ENCODE measurements around the gene RAB33A.
"Not testable (repeated sequence)": the region's sequence is repeated elsewhere in the genome, so short reads cannot be mapped to it uniquely, and the experiment has no call there.

Gene RAB33A

GRCh38 chrX:130173190-130173895, 1.6 kb downstream of the RAB33A start:
- no peak for DNase-seq

- no peak for DNase-seq
These were observed 2.4 kb downstream of the RAB33A start for GRCh38 chrX:130174045-130174704.

DNA sequence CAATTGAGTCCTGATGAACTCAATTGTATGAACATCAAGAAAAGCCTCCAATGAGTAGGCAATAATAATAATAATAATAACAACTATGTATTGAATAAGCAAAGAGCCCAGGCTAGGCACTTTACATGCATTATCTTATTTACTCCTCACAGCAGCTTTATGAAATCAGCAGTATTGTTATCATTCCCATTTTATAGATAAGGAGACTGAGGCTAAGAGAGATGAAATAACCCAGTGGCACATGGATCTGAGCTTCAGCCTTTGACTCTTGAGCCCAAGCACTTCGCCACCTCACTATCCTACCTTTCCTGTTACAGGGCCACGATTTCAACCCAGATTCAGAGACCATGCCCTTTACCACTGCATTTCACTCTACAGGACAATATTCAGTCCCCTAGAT, 3.2 kb downstream of the RAB33A start:
- no peak for DNase-seq

DNA sequence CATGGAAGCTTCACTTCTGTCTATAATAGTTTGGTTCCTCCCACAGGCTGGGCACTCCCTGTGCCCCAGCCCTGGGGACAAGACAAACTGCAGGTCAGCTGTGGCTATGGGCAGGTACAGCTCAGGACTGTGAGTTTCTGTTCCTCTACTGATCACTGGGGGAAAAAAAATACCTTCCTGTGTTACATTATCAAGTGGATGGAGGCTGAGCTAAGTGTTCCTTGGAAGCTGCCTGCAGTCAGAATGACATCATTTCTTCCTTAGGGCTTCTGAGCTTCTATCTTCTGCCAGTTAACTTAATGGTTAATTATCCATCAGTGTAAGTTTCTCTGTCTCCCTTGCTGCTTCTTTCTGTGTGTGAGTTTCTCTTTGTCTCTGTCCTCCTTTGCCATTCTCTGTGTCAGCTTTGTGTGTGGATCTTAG, 4.6 kb downstream of the RAB33A start:
- DNase-seq = no peak

GRCh38 chrX:130176942-130177341, 5.2 kb downstream of the RAB33A start:
- no peak for DNase-seq

DNA sequence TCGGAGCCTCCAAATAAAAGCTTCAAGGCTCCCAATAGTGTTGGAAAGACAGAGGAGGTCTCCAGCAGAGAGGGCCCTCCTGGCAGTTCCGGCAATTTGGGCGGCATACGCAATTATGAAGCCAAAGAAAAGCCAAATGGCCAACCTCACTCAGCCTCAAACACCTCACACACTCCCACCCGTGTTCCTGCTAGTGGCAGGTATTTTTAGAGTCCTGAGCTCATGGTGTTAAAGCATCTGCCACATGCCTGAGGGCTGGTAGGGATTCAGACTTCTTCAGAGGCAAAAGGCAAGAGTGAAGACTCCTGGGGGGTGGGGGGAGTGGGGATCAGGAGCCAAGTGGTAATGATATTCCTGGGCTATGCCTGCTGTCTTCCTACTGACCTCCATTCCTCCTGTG, 7.4 kb downstream of the RAB33A start:
- no peak for DNase-seq

GRCh38 chrX:130179579-130180215, 7.9 kb downstream of the RAB33A start:
- DNase-seq = no peak

- DNase-seq = no peak
These were observed 12.4 kb downstream of the RAB33A start for GRCh38 chrX:130184168-130184567.

DNA sequence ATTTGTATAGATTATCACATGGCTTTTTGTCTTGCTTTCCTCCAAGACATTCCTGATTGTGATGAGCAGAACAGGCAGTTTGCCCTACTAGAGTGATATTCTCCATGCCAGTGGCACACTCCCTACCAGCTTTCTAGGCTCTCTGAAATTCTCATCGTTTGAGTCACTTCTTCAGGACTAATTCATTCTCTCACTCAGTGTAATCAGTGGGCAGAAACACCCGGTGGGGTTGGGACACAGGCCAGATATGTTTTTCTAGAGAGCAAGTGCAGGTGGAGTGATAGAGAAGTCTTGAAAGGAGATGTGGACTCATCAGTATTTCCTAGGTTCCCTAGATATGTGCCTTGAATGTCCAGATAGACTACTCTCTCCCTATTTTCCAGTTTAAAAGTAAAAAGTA, 13.1 kb downstream of the RAB33A start:
- no peak for DNase-seq

- no peak for DNase-seq
These were observed 14.9 kb downstream of the RAB33A start for GRCh38 chrX:130186651-130187050.

GRCh38 chrX:130190801-130191200, 19.0 kb downstream of the RAB33A start:
- DNase-seq = no peak

DNA sequence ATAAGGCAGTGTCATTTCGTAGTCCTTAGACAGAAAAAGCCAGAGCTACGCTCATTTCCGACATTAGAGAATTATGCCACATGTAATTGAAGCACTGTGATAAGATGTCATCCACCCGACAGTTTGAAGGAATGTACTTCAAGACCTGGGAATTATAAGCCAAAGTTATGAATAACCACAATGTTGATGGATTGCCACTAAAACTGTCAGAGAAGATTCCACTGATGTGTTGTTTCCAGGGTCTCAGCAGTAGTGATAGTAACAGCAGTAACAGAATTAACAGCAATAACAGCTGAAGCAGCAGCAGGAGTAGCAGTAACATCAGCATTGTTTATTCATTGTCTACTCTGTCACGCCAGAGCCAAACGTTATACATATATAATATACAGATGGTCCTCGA, 24.7 kb downstream of the RAB33A start:
- no peak for DNase-seq

GRCh38 chrX:130197464-130197863, 25.7 kb downstream of the RAB33A start:
- no peak for DNase-seq

GRCh38 chrX:130204647-130205046, 32.9 kb downstream of the RAB33A start:
- no peak for DNase-seq

GRCh38 chrX:130211415-130212186, 39.8 kb downstream of the RAB33A start:
- no peak for DNase-seq

- no peak for DNase-seq
These were observed 40.6 kb downstream of the RAB33A start for GRCh38 chrX:130212371-130212770.

DNA sequence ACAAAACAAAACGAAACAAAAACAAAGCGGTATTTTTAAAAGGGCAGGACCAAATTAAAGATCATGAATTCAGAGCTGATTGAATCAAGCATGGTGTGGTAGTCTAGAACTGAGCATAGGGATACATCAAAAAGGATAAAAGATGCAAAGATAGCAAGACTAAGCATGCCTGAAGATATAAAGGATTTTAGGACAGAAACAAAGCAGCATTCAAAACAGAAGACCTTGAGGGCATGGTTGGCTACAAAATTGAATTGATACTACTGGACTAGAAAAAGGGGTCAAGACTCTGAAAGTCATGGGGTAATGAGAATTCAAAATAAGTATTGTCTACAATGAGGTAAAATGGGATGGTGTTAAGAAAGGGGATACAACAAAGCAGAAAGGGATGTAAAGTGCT, 41.6 kb downstream of the RAB33A start:
- DNase-seq = no peak

- no peak for DNase-seq
These were observed 44.6 kb downstream of the RAB33A start for GRCh38 chrX:130216320-130216719.

DNA sequence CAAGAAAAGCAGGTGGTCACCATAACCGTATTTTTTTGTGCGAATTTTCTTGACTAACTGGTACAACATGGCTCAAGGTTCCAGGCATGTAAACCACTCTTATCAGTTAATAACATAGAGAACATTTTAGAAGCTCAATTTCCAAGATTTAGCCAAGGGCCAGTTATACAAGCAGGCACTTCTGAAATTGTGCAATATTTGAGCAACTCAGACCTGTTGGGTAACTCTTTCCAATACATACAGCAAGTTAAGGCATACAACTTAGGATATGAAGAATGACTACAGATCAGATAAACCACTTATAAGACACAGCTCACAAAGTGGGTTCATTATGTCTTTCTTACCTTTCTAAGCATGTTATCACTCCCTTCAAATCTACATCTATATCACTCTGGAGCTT, 53.0 kb downstream of the RAB33A start:
- no peak for DNase-seq

DNA sequence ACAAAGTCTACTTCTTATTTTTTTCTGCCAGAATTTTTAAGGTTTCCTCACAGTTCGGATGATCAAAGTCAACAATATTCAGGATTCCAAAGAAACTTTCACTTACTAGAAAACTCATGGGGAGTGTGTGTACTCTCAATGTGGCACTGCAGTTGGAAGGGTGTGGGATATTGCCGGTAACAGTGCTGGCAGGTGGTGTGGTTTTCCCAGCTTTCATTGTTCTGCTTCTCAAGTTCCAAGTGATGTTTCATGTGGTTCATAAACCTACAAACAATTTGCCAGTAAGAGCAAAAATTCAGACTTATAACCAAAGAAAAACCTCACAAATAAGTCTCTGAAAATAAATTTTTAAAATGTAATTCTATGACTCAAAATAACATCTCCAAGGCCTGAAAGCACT, 57.1 kb downstream of the RAB33A start:
- DNase-seq = no peak

DNA sequence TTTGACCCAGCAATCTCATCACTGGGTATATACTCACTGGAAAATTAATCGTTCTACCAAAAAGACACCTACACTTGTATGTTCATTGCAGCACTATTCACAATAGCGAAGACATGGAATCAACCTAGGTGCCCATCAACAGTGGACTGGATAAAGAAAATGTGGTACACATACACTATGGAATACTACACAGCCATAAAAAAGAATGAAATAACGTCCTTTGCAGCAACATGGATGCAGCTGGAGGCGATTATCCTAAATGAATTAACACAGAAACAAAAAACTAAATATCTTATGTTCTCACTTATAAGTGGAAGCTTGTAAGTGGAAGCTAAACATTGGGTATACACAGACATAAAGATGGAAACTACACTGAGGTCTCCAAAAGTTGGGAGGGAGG, 59.4 kb downstream of the RAB33A start:
- not testable (repeated sequence) for DNase-seq
